MM.1S (cell line): ENCODE measurements around the gene ABCG4.

Experiments used
- EZH2 ChIP-seq: fragments of 300-600 bp; sonication (generic); optimal IDR thresholded peaks from 2 replicates; pipeline ENCODE3; 2017; ENCODE audit warnings: low read depth, mild to moderate bottlenecking, antibody characterized with exemption, low read length, mixed read lengths
- EZH2phosphoT487 ChIP-seq: fragments of 300-600 bp; sonication (generic); IDR thresholded peaks from 2 replicates; pipeline ENCODE4 v1.6.1; 2018; ENCODE audit warnings: antibody characterized with exemption, low read length
- TF ChIP-seq, protein P1 (sequence below): fragments of 300-600 bp; sonication (generic); IDR thresholded peaks from 2 replicates; pipeline ENCODE4 v1.5.1; 2016; ENCODE audit warnings: antibody characterized with exemption, low read length, mixed read lengths

DNA sequence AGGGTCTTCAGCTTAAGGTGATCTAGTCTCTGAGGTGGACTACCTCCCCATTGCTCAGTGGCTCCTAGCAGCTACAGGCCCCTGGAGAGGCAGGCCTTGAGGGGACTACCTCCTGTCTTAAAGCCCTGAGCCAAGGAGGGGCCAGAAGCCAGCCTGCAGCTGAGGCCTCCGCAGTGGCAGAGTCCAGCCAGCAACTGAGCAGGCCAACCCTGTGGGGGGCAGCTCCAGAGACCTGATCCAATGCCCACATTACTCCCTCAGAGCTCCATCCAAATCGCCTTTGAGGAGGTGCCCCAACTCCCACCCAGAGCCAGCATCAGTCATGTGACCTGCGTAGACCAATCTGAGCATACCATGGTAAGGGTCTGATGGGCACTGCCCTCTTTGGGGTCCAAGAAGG is 39.0 kb upstream of the ABCG4 start:
- TF ChIP-seq, protein P1, sequence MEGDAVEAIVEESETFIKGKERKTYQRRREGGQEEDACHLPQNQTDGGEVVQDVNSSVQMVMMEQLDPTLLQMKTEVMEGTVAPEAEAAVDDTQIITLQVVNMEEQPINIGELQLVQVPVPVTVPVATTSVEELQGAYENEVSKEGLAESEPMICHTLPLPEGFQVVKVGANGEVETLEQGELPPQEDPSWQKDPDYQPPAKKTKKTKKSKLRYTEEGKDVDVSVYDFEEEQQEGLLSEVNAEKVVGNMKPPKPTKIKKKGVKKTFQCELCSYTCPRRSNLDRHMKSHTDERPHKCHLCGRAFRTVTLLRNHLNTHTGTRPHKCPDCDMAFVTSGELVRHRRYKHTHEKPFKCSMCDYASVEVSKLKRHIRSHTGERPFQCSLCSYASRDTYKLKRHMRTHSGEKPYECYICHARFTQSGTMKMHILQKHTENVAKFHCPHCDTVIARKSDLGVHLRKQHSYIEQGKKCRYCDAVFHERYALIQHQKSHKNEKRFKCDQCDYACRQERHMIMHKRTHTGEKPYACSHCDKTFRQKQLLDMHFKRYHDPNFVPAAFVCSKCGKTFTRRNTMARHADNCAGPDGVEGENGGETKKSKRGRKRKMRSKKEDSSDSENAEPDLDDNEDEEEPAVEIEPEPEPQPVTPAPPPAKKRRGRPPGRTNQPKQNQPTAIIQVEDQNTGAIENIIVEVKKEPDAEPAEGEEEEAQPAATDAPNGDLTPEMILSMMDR: no peak
- TF ChIP-seq EZH2 (no peak), EZH2phosphoT487 (no peak)
